Lung microvascular endothelial cell (primary cell): ENCODE results near the gene INS. TPM values are rescaled to one million over a fixed set of nuclear protein-coding genes. Genes with fewer than 3 reads are reported as not detected.
"Not testable (repeated sequence)": the region's sequence is repeated elsewhere in the genome, so short reads cannot be mapped to it uniquely, and the experiment has no call there.

Experiments
- DNase-seq, 2 donors: peaks; one replicate each; pipeline versions ENCODE4 v3.0.0 to v3.0.0-alpha.2; 2010; ENCODE audit warnings: low read depth in 2 of 2
- total RNA-seq: library from RNA; depleted of rRNA; stranded (reverse); fragments of >200 nt; gene quantifications from 2 replicates; pipeline ENCODE4 v1.2.1, GENCODE V29; 2014

INS gene
- total RNA-seq, 1 donor from 2014 or later = not detected

DNA sequence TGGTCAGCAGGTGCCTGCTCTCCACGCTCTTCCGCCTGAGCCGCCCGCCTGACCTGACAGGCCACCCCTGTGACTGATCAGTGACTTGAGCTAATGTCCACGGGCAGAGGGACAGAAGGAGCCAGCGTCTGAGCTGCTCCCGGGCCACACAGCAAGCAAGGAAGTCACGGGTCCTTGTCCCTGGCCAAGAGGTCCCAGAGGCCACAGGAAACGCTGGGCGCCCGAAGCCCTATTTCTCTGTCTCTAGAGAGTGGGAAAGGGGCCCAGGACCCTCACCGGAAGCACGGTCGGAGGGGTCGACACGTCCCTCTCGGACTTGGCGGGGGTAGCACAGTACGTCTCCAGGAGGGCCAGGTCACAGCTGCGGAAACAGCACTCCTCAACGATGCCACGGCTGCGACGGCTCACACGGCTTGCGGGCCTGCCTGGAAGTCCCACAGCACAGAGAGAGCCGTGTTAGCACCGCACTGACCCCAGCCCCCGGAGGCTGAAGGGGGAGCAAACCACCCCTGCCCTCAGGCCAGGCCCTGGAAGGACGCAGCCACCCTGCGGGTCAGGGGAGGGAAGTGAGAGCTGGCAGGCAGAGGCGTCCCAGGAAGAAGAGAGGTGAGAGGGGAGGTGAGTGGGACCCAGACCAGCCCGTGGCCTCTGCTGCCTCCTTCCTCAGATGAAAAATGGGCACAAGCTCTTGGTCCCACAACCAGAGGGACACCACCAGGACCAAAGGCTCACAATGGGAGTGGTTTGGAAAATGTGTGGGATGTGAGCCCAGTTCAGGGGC lies 27.6 kb downstream of the INS start:
- no peak for DNase-seq

DNA sequence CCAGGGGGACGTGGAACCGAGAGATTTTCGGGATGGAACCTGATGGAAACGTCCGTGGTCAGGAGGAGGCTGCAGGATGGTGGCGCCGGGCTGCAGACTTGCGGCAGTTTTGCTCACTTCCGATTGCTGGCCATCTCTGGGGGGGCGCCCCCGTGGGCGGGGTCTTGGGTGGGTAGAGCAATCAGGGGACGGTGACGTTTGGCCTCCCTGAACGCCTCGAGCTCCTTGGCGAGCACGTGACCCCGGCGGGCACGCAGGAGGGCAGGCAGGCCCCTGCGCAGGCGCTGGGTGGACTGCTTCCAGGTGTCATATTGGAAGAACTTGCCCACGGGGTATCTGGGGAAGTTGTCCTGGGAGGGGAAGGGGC lies 28.2 kb downstream of the INS start:
- no peak for DNase-seq

DNA sequence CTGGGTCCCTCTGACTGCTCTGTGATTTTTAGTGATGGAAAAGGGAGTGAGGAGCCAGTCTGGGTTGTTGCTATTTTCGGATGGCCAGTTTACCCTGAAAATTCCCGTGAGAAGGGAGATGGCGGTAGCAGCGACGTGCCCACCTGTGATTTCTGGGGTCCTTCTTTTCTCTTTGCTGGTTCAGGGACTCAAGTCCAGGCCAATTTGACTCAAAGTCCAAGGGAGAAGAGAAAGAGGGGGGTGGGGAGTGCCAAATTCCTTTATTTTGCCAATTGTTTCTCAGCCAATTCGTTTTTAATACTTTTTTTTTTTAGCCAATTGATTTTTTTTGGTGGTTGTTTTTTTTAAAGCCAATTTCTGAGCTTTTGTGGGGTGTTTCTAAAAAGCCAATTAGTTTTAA lies 28.8 kb downstream of the INS start:
- no peak for DNase-seq

DNA sequence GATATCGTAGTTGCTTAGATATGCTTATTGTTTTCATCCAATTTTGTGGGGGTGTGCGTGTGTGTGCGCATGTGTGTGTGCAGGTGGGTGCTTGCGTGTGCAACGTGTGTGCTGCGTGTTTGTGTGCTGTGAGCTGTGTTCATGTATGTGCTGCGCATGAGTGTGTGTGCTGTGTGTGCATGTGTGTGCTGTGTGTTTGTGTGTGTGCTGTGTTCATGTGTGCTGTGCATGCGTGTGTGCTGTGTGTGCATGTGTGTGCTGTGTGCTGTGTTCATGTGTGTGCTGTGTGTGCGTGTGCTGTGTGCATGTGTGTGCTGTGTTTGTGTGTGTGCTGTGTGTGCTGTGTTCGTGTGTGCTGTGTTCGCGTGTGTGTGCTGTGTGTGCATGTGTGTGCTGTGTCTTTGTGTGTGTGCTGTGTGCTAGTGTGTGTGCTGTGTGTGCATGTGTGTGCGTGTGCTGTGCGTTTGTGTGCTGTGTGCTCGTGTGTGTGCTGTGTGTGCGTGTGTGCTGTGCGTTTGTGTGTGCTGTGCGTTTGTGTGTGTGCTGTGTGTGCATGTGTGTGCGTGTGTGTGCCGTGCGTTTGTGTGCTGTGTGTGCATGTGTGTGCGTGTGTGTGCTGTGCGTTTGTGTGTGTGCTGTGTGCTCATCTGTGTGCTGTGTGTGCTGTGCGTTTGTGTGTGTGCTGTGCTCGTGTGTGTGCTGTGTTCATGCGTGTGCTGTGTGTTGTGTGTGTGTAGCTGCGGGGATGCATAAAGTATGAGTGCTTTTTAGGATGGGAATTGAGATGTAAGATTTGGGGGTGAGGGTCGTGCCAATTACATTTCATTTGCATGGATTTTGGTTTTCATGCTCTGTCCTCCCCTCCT lies 29.4 kb downstream of the INS start:
- no peak for DNase-seq

DNA sequence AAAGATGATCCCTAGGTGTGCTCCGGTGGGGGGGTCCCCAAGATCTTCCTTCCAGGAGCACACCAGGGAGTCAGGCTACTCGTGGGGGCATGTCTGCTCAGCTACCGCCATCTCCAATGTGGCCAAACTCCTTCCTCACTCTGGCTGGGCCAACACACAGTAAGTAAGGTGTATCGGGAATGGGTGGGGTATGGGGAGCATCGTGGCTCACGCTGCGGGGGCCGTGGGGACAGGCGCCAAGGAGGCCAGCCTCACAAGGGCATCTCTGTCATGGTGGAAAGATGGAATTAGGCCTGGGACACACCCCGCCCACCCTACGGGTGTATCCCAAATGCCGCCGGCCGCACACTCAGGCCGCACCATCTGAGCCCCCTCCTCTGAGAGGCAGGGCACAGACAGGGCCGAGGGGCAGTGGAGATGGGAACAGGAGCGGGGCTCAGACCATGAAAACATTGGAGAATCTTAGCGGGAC lies 30.1 kb downstream of the INS start:
- no peak for DNase-seq

DNA sequence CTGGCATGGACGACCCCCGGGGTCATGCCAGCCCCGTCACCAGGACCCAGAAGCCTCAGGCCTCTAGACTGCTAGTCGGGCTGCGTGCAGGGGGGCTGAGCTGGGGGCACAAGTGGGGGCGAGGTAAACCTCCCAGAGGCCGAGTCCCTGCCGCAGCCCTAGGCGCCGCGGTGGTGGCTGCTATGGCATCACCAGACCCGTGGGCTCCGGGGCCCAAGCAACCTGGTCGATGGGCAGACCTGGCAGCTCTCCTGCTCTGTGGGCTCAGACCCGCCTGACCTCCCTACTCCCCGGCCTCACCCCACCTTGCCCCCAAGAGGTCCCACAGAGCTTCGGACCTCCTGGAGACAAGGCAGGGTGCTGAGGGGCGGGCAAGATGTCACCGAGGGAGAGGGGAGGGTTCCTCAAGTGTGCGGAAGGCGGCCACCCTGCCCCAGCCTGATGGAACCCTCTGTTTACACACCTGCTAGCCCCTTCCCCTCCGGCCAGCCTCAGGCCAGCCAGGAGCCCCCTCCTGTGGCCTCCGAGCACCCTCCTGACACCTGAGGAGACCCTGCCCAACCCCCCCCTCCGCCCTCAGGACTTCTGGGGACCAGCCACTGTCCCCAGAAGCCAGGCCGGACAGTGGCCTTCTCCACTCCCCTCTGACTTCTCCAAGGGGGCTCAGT lies 31.2 kb downstream of the INS start:
- DNase-seq = no peak

DNA sequence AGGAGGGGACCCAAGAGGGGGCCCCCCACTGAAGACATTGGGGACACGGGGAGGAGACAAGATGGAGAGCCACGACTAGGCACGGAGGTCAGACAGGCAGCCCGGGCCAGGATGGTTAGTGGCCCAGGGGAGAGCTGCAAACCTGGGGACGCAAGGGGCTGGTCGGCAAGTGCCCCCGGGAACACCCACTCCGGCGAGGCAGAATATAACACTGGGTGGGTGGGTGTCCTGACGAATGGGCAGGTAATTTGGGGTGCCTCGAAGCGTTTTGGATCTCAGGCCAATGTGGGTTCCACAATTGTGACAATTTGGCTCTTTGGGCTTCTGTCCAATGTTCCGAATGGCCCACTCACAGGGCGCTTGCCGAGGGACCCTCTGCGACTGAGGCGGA lies 31.7 kb downstream of the INS start:
- DNase-seq = no peak

DNA sequence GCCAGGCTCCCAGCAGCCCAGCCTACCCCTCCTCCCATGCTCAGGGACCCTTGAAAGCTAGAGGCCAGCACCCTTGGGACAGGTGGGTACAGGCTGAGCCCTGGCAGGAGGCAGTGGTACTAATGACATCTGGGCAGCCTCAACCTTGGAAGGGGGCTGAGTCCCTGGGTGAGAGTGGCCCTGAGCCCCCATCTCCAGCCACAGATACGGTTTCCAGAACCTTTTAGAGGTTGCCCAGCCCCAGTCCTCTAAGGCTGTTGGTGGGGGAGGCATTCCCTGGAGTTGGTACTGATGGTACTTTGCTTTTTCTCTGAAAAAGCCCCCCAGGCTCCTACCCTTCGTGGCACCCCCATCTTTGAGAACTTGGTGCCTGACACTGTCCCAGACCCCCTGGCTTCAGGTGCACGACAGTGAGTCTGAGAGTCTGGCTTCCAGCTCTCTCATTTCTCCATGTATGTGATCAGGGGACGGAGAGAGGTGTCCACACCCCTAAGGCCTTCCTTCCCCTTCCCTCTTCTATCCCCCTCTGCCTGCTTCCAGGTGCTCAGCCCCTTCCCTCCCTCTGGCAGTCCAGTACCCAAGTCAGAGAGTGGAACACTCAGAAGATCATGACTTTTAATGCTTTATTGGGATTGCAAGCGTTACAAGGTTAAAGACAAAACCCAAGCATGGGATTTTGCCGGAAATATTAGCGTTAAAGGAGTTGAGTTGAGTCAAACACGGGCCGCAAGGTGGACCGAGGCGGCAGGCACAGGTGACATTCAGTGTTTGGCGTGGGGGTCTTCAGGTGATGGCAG lies 32.3 kb downstream of the INS start:
- no peak for DNase-seq

DNA sequence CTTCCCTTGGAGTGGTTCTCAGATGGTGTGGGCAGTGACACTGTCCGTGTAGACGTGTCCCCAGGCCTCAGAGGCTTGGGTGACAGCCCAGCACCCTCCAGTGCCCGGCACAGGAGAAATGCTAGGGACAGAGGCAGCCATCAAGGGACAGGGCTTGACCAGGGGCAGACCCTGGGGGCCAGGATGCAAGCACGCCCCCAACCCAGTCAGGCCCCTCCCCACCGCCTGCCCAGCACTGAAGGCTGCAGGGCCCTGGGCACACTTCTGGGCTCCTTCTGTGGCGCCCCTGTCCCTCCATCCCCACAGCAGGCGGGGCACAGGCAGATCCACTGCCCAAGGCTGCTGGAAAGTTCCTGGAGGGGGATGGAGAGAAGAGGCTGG lies 32.9 kb downstream of the INS start:
- no peak for DNase-seq

DNA sequence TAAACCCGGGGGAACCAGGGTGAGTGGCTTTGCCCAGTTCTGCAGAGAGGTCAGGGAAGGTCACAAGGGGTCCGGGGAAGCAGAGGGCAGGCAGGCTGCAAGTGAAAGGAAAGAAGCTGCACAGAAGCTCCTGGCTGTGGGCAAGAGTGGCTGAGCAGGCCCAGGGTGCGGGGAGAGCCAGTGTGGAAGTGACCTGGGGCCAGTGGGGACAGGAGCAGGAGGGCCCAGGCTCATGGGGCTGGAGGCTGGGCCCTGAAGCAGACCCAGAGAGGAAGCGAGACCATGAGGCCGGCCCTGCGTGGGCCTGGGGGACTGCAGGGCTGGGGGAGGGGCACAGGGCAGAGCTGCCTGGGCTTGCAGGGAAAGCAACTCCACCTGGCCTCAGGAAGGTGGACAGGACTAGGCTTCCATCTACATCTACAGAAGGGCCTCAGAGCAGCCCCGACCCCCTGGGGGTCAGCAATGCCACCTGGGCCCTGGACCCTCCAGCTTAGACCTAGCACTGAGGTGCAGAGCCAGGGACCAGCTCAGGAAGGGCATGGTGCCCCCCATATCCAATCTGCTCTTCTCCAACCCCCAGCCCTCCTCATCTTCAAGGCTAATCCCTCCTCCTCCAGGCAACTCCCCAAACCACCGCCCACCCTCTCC lies 33.4 kb downstream of the INS start:
- DNase-seq = no peak

DNA sequence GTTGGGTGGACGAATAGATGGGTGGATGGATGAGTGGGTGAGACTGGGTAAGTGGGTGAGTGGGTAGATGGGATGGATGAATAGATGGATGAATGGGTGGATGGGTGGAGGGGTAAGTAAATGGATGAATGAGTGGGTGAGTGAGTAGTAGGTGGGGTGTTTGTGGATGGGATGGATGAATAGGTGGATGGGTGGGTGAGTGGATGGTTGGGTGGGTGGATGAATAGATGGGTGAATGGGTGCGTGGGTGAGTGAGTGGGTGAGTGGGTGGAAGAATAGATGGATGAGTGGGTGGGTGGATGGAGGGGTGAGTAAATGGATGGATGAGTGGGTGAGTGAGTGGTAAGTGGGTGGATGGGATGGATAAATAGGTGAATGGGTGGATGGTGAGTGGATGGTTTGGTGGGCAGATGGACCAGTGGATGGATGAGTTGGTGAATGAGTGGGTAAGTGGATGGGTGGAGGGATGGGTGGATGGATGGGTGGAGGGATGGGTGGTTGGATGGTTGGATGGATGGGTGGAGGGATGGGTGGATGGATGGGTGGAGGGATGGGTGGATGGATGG lies 34.4 kb downstream of the INS start:
- no peak for DNase-seq

DNA sequence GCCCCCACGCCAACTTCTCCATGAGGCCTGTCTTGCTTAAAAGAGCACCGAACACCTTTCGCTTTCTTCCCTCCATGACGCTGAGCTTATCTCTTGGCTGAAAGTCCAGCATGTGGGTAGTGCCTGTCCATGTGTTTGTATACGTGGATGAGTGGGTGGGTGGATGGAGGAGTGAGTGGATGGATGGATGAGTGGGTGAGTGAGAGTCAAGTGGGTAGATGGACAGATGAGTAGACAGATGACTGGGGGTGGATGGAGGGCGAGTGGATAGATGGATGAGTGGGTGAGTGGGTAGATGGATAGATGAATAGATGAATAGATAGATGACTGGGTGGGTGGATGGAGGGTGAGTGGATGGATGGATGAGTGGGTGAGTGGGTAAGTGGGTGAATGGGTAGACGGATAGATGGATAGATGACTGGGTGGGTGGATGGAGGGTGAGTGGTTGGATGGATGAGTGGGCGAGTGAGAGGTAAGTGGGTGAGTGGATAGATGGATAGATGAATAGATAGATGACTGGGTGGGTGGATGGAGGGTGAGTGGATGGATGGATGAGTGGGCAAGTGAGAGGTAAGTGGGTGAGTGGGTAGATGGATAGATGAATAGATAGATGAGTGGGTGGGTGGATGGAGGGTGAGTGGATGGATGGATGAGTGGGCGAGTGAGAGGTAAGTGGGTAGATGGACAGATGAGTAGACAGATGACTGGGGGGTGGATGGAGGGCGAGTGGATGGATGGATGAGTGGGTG lies 36.1 kb downstream of the INS start:
- DNase-seq = not testable (repeated sequence)

DNA sequence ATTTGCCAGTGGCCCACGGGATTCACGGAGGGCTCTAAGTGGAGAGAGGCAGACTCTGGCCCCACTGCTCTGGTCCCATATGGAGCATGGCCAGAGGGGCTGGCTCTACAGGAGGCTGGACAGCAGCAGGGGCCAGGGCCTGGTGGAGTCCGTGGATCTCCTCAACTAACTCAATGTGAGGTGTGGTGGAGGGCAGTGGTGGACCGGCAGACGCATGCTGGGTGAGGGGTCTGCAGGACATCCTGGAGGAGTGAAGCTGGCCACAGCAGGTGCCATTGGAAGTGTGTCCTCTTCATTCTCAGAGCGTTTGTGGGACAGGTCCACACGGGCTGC lies 37.4 kb downstream of the INS start:
- no peak for DNase-seq

DNA sequence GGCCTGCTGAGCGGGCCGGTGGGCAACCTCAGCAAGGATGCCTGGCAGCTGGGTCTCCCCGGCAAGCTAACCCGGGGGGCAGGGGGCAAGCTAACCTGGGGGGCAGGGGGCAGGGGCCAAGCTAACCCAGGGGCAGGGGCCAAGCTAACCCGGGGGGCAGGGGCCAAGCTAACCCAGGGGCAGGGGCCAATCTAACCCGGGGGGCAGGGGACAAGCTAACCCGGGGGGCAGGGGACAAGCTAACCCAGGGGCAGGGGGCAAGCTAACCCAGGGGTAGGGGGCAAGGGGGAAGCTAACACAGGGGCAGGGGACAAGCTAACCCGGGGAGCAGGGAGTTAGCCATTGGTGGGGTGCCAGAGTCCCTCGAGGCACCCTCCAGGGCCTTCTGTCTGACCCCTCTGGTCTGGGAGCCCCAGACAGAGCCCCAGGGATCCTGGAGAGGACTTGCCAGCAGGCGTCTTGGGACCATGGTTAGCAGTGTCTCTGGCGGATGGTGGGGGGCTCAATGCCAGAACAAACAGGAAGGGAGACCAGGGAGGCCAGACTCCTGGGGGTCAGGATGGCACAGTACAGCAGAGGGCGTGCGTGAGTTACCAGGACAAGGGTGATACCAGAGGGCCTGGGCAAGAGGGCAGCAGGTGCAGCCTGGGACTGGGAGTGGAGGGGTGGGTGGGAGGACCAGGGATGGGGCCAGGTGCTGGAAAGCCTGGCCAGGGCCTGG lies 37.9 kb downstream of the INS start:
- peak in 1 of 2 donors; percentile 19 for DNase-seq

DNA sequence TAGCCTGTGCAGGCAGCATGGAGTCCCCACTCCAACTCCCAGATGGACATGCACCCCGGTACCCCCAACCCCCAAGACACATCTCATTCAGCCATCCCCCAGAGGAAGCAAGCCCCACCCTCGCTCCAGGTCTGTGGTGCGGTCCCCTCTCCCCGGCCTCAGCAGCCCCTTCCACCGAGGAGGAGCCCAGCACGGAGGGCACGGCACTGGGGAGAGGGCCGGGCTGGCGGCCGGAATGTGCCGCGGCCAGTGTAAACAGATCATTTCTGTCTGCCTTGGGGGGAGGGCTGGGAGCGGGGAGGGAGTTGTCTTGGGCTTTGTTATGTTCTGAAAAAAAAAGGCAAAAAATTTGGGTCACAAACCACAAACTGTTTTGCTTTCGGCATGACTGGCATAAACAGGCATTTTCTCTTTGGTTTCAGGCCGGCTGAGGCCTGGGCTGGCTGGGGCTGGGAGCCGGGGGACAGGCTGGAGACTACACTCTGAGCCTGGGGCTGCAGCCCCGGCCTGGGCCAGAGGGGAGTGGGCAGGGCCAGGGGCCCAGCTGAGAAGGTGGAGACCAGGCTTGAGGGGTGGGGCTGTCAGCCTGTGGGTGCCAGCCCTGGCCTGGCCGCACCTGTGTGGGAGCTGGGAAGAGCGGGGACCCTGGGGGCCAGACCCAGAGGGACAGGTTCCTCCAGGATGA lies 38.6 kb downstream of the INS start:
- peak in 1 of 2 donors; percentile 22 for DNase-seq

DNA sequence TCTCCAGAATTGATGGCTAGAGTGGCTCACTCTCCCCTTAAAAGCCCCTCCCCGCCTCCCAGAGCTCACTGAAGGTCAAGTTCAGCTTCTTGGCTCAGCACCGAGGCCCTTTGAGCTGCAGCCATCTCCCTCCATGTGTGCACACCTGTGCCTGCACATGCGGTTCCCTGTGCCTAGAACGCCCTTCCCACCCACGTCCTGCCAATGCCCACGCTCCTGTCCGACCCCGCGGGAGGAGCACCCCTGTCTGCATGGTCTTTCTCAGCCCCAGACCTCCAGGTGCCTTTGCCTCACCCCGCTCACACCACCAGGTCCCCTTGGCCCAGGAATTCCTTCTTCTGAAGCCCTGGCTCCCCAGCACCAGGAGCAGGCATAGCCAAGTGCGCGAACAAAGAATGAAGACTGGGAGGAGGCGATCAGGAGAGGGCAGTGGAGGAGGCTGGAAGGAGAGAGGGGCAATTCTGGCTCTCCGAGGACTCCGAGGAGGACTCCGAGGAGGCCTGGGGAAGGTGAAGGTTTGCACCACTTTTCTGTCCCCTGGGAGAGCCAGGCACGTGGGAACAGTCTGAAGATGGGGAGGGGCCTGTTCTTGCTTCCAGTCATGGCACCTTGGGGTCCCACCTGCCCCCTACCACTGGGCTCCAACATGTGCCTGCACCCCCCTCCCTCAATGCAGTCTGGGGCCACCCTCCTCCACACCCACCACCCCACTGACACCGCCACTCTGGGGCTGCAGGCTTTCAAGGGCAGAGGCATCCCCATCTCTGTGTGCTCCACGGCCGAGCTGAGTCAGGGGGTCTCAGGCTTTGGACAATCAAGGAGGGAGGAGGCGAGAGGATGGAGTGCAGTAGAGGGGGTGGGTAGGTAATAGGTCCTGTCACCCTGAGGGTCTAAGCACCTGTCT lies 39.5 kb downstream of the INS start:
- DNase-seq = no peak

DNA sequence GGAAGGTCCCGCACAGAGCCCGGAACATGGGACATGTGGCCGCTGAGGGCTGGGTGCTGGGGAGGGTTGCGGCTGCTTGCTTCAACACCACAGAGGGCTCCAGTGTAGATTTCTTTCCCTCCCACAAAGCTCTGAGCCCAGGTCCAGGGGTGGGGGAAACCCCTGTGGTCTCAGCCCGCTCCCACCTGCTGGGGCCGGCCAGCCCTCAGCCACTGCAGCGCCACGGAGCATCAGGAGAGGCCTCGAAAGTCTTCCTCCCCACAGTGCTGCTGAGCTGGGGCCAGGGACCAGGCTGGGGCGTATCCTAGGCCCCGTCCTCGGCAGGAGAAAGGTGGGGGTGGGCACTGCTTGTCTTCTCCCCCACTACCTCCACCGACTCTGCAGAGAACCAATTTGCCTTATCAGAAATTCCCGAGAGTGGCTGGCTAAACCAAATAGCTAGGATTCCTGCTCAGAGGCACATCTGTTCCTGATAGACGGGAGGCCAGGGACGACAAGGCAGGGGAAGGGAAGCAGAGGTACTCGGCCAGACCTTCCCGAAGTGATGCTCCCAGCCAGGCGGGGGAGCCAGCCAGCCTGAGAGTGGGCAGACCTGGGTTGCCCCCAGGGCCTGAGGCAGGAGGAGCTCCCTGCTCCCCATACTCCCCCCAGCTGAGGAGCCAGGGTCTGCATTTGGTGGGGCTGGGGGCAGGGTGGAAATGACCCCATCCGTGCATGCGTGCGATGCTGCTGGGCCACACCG lies 40.5 kb downstream of the INS start:
- DNase-seq = no peak
